ENCODE measurements around the gene ADTRP.

GRCh38 chr6:11814819-11815218 lies 36.2 kb upstream of the ADTRP start:
- TF ChIP-seq CTCF (IDR thresholded peaks at IDR 0.05) (no peak), EZH2 (IDR thresholded peaks at IDR 0.05; ENCODE audit: borderline replicate concordance, insufficient read depth, low read depth, low read length, poor library complexity, severe bottlenecking) (no peak)

Measured in B cell (primary cell).